Hematopoietic multipotent progenitor cell treated with erythropoietin and hydrocortisone succinate and interleukin-3 and kit ligand, for 6 days (in vitro differentiated cells): ENCODE results near the gene NMRK2.
"Not testable (repeated sequence)": the region's sequence is repeated elsewhere in the genome, so short reads cannot be mapped to it uniquely, and the experiment has no call there.

ENCODE experiments used
- DNase-seq: peaks from one replicate; pipeline ENCODE4 v3.0.0-alpha.2; 2015

Gene NMRK2

GRCh38 chr19:3938300-3938950 lies 5.6 kb downstream of the NMRK2 start:
- DNase-seq = not testable (repeated sequence)

DNA sequence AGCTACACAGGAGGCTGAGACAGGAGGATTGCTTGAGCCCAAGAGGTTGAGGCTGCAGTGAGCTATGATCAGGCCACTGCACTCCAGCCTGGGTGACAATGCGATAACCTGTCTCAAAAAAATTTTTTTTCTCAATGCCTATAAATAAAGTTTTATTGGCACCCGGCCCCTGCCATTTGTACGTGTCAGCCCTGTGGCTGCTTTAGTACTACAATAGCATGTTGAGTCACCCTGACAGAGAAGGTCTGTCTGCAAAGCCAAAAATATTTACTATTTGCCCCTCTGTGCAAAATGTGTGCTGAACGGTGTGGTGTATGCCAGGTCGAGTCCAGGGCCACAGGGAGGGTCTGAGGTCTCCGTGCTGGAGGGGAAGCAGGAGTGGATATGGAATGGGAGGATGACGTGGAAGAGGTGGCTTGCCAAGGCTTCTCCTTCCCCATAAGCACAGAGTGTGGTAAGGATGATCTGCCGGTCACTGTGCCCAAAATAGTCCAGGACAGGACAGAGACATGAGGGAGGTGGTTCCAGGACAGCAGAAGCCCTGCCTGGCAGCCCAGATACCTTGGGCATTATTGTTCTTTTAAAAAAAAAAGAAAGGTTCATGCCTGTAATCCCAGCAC lies 10.0 kb downstream of the NMRK2 start:
- DNase-seq = no peak

- DNase-seq = peak; percentile 59
Observed at GRCh38 chr19:3944018-3944721, 11.3 kb downstream of the NMRK2 start.

- DNase-seq = no peak
Observed at GRCh38 chr19:3945838-3946237, 13.0 kb downstream of the NMRK2 start.

GRCh38 chr19:3947316-3947933 lies 14.6 kb downstream of the NMRK2 start:
- DNase-seq = not testable (repeated sequence)

DNA sequence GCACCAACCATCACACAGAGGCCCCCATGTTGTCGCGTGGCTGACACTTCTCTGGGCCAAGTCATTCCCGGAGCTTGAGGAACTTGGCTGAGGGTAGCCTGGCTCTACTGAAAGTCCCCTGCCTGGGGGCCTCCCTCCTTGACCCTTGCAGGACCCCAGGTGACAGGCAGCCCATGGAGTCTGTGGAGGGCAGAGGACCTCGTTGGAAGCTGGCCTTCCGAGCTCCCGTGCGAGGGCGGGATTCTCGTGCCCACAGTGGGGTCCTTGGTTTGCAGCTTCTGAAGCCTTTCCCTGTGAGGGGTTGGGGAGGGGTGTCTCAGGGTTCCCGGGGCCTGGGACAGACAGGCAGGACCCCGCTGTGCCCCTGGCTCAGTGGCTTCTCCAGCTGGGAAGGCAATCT lies 16.4 kb downstream of the NMRK2 start:
- no peak for DNase-seq

GRCh38 chr19:3949997-3950859 lies 17.4 kb downstream of the NMRK2 start:
- peak; percentile 44 for DNase-seq

- DNase-seq = peak; percentile 94
Observed at GRCh38 chr19:3950871-3951861, 18.3 kb downstream of the NMRK2 start.

DNA sequence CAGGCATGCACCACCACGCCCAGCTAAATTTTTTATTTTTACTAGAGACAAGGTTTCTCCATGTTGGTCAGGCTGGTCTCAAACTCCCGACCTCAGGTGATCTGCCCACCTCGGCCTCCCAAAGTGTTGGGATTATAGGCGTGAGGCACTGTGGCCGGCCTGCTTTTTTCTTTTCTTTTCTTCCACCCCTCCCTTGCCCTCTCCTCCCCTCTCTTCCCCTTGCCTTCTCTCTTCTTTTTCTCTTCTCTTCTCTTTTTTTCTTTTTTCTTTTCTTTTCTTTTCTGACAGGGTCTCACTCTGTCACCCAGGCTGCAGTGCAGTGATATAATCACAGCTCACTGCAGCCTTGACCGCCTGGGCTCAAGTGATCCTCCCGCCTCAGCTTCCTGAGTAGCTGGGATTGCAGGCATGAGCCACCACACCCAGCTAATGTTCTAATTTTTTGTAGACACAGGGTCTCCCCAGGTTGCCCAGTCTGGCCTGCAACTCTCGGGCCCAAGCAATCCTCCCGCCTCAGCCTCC lies 19.9 kb downstream of the NMRK2 start:
- DNase-seq = not testable (repeated sequence)

DNA sequence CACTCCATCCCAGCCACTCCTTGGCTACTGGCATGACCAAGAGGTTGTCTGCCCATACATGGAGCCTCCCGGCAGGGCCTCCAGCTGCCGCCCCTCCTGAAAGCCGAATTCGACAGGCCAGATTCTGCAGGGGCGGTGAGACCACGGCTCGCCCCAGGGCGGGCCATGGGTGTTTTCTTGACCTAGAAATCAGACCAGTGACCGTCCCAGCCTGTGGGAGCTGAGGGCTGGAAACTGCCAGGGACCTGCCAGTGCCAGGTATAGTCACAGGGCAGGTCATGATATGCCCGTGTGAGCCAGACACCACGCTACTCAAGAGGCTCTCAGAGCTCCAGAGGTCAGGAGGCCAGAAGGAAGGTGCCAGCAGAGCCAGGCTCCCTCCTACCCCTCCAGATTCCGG lies 21.2 kb downstream of the NMRK2 start:
- no peak for DNase-seq

- not testable (repeated sequence) for DNase-seq
Observed at GRCh38 chr19:3955276-3955675, 22.4 kb downstream of the NMRK2 start.

DNA sequence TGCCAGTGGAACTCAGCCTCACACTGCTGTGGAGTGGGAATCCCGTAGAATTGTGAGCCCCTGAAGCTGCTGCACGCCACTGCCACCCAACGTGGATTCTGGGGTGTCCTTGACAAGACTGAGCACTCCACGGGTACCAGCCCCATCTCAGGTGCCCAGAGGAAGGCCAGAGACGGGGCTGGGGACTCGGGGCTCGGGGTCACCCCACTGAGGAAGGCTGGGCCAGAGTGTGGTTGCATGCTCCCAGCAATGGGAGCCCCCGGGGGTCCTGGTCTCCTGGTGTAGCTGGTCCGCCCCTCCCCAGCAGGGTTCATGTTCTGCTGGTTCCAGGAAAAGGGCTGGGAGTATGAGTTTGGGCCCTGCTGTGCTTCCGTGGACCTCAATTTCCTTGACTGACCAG lies 22.8 kb downstream of the NMRK2 start:
- DNase-seq = no peak

GRCh38 chr19:3958836-3959765 lies 26.2 kb downstream of the NMRK2 start:
- no peak for DNase-seq

GRCh38 chr19:3959766-3960131 lies 26.9 kb downstream of the NMRK2 start:
- no peak for DNase-seq

- no peak for DNase-seq
Observed at GRCh38 chr19:3961007-3961406, 28.1 kb downstream of the NMRK2 start.

DNA sequence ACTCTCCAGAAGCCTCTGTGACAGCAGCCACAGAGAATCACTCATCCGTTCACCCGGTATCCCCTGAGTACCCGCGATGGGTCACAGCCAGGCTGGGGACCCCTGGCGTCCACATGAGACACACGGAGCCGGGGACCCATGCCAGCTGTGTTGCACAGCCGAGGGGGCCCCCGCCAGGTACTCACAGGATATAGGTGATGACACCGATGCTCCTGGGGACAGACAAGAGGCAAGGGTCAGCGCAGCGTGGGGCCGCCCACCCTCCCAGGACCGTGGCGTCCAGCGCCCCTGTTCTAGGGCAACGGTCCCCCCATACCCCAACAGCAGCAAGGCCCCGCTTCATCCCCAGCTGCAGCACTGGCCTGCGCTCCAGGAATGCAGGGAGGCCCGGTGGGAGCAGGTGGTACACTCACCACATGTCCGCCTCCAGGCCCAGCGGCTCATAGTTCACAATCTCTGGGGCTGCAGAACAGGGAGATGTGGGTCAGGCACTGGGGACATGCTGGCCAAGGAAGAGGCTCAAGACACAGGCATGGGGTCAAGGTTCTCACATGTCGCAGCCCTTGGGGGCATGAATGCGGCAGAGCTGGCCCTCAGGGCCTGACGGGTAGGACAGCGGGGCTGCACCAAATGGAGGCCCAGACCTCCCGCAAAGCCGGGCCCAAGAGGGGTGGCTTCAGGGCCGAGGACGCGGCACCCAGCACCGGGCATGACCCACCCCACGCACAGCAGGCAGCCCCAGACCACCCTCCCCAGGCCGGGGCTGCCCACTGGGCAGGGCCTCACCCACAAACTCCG lies 30.8 kb downstream of the NMRK2 start:
- DNase-seq = no peak

- no peak for DNase-seq
Observed at GRCh38 chr19:3964256-3965194, 31.7 kb downstream of the NMRK2 start.
